NCI-H345 treated with DMSO at 0.1 percent for 48 hours (cell line): ENCODE measurements around the gene TGFB1I1.
"Not testable (repeated sequence)": the region's sequence is repeated elsewhere in the genome, so short reads cannot be mapped to it uniquely, and the experiment has no call there.

Experiments used
- DNase-seq: peaks from one replicate; lab custom pipeline; 2025; ENCODE audit not compliant: unreplicated experiment; lab: John Stamatoyannopoulos, UW

TGFB1I1 gene

GRCh38 chr16:31467858-31468257 is 4.1 kb upstream of the TGFB1I1 start:
- no peak for DNase-seq

GRCh38 chr16:31470615-31471014 is 1.3 kb upstream of the TGFB1I1 start:
- DNase-seq: no peak

DNA sequence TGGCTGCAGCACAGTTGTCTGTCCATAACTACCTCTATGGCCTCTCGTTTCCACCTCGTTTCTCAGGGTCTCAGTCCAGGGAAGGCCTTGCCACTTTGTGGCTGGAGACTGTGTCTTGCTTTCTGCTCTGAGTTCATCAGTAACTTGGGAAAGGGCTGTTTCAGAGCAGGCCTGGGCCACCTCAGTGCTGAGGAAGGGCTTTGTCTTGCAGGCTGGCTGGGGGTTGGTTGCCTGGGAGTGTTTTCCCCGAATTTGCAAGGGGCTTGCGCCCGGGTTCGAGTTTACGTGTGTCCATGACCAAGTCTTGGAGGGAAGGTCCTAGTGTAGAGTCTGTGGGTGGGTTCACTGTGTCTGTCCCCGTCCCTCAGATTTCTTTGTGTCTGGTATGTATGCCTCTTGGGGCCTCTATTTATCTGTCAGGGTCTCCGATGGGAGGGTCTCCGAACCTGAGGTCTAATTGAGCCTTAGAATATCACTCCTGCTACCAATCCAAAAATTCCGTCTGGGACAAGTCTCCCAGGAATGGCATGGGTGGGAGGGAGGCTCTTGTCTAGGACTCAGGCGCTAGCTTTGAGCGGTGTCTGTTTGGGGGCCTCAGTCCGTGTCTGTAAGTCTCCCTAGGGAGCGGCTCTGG is 594 bp upstream of the TGFB1I1 start:
- no peak for DNase-seq

- peak; percentile 43 for DNase-seq
Measured at GRCh38 chr16:31472709-31473203, 804 bp downstream of the TGFB1I1 start.

- DNase-seq: no peak
Measured at GRCh38 chr16:31473264-31473984, 1.5 kb downstream of the TGFB1I1 start.

DNA sequence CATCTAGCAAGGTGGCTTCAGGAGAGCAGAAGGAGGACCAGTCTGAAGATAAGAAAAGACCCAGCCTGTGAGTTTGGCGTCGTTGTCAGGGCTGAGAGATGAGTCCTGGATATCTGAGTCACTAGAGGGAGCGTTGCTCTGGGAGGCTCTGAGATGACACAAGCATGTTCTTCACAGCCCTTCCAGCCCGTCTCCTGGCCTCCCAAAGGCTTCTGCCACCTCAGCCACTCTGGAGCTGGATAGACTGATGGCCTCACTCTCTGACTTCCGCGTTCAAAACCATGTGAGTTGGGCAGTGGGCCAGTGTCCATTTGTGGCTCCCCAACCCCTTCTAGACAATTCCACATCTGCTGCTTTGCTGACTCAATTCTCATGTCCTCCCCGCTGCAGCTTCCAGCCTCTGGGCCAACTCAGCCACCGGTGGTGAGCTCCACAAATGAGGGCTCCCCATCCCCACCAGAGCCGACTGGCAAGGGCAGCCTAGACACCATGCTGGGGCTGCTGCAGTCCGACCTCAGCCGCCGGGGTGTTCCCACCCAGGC is 2.3 kb downstream of the TGFB1I1 start:
- DNase-seq: no peak

- no peak for DNase-seq
Measured at GRCh38 chr16:31474773-31475738, 3.1 kb downstream of the TGFB1I1 start.

- DNase-seq: no peak
Measured at GRCh38 chr16:31475946-31476302, 4.0 kb downstream of the TGFB1I1 start.

- no peak for DNase-seq
Measured at GRCh38 chr16:31476303-31477219, 4.6 kb downstream of the TGFB1I1 start.

GRCh38 chr16:31477220-31478216 is 5.6 kb downstream of the TGFB1I1 start:
- DNase-seq: no peak

GRCh38 chr16:31478956-31479355 is 7.0 kb downstream of the TGFB1I1 start:
- DNase-seq: no peak

DNA sequence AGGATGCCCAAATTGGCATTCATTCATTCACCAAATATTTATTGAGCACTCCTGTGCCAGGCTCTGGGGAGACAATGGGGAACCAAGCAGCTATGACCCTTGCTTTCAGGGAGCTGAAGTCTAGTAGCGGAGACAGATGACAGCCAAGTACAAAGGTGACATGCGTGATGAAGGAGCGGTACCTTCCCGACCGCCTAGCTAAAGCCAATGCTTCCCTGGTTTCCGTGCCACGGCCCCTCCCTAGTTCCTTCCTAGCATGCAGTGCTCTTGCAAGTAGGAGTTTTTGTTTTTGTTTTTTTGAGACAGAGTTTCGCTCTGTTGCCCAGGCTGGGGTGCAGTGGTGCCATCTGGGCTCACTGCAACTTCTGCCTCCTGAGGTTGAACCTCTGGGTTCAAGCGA is 7.8 kb downstream of the TGFB1I1 start:
- DNase-seq: no peak

DNA sequence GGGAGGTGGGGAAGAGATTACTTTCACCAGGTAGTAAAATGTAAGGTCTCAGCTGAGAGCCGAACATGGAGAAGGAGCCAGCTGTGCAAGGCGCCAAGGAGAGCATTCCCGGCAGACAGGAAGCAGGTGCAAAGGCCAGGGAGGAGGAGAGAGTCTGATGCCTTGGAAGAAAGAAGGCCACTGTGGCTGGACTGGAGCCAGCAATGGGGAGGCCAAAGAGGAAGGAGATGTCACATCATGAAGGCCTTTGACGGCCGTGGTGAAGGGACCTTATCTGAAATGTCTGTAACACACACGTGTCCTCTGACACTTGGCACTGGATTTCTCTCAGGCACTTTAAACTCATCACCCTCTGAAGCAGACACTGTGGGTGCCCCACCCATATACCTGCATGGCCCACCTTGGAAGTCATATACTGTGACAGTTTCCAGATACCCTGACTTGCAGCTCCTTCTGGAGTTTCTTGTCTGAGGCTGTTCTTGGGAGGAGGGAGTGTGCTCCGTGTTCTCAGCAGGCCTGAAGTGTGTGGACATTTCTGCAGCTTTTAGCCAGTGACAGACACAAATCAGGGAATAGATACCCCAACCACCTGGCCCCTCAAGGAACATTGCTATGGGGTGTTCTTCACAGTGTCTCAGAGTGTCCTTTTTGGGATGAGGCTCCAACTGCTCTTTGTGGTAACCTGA is 9.0 kb downstream of the TGFB1I1 start:
- DNase-seq: no peak

- no peak for DNase-seq
Measured at GRCh38 chr16:31483081-31483480, 11.1 kb downstream of the TGFB1I1 start, which contains the start of gene SLC5A2. Gene SLC5A2 (plus strand): TSS chr16:31483123. CDS start chr16:31483137, 14 bp downstream.

GRCh38 chr16:31484048-31484447 is 12.1 kb downstream of the TGFB1I1 start:
- not testable (repeated sequence) for DNase-seq

DNA sequence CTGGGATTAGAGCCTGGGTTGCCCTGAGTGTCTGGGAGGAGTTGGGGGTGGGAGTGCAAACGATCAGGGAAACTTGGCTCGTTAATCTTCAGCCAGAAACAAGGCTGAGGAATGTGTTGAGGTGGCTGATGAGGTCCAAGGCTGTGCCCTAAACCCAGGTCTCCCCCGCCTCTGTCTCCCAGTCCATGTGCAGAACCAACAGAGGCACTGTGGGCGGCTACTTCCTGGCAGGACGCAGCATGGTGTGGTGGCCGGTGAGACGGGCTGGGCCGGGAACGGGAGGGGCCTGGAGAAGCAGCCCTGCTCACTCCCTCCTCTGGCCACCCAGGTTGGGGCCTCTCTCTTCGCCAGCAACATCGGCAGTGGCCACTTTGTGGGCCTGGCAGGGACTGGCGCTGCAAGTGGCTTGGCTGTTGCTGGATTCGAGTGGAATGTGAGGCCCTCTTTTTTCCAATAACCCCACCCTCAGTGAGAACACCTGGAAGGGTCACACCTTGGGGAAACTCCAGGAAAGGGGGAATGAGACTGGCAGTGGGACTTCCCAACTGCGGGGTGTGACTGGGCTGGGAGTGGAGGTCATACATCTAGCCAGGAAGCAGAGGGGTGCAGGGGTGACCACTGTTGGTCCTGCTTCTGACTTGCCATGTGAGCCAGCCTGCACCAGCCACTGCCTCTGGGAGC is 12.7 kb downstream of the TGFB1I1 start:
- DNase-seq: no peak

- no peak for DNase-seq
Measured at GRCh38 chr16:31485571-31485970, 13.6 kb downstream of the TGFB1I1 start.

GRCh38 chr16:31486045-31486444 is 14.1 kb downstream of the TGFB1I1 start:
- DNase-seq: no peak
